ENCODE measurements around the gene MAGEA6.
"Not testable (repeated sequence)": the region's sequence is repeated elsewhere in the genome, so short reads cannot be mapped to it uniquely, and the experiment has no call there.

Gene MAGEA6

DNA sequence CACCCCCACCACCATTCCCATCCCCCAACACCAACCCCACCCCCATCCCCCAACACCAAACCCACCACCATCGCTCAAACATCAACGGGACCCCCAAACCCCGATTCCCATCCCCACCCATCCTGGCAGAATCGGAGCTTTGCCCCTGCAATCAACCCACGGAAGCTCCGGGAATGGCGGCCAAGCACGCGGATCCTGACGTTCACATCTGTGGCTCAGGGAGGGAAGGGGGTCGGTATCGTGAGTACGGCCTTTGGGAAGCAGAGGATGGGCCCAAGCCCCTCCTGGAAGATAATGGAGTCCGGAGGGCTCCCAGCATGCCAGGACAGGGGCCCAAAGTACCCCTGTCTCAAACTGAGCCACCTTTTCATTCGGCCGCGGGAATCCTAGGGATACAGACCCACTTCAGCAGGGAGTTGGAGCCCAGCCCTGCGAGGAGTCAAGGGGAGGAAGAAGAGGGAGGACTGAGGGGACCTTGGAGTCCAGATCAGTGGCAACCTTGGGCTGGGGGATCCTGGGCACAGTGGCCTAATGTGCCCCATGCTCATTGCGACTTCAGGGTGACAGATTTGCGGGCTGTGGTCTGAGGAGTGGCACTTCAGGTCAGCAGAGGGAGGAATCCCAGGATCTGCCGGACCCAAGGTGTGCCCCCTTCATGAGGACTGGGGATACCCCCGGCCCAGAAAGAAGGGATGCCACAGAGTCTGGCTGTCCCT is 35.2 kb downstream of the MAGEA6 start:
- not testable (repeated sequence) for DNase-seq (ENCODE audit: low spot score)

GRCh38 chrX:152733261-152733975 is 36.1 kb downstream of the MAGEA6 start, which contains the start of the genes CSAG1 and MAGEA12:
TSS of gene CSAG1 (minus strand) at chrX:152733721. CDS start at chrX:152732460, 1,261 bp downstream.
TSS of gene MAGEA12 (plus strand) at chrX:152733757. CDS start at chrX:152736162, 2,405 bp downstream.
- DNase-seq (ENCODE audit: low spot score), result no peak

- DNase-seq (ENCODE audit: low spot score), result no peak
Observed at GRCh38 chrX:152725409-152725808, 44.1 kb downstream of the MAGEA6 start.
